ENCODE results near the gene FRS3. TPM values are rescaled to one million over a fixed set of nuclear protein-coding genes. Genes with fewer than 3 reads are reported as not detected.
A peak's percentile ranks its signal among the peaks of the same experiment; 100 is the strongest.

FRS3 gene
- total and polyA plus RNA-seq, 9 of the 15 experiments (the other 6 are each of a cell fraction or from before 2014, with no cell fraction given), result 0.03 to 3.7 (median 1.6) TPM

DNA sequence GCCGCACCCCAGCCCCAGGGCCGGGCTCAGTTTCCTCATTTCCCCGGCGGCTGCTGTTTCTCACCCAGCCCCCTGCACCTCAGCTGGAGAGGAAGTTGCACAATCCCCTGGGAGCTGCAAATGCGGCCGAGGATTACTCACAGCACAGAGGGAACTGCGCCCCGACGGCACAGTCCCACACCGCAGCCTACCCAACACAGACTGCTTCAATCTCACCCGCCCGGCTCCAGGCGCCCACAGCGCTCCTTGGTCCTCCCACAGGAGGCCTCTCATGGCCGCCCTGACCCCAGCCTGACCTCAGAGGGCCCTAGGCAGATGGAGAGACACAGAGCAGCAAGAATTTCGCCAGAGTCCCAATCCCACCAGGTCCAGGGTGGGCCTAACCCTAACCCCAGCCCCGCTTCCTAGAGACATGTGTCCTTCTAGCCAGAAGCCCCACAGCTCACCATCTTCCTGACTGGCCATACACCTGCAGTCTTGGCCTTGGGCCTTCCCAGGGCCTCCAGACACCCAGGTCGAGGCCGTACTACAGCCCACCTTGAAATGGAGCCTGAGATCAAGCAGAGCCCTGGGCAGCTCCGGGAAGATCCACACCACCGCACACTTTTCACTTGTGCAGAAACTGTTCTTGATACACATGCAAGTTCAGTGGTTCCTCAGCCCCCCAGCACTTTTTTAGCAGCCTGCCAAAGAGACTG, 56.0 kb downstream of the FRS3 start:
- Histone ChIP-seq H3K9ac (ENCODE audit: insufficient read depth in 1 of 2, low read depth in 2 of 2, low read length in 2 of 2) (peak overlapping the region in 1 of 2 experiments; percentile 46; a peak in 2 of 4 replicates), H3K4me1 (replicated peaks in 1 of 2; ENCODE audit: control insufficient read depth in 2 of 2, insufficient read depth in 2 of 2, low read length in 2 of 2) (peaks cover 16 to 26% of the 10 kb centered on the region in 2 experiments), H3K27me3 (ENCODE audit: control insufficient read depth in 2 of 2, insufficient read depth in 2 of 2, low read length in 2 of 2) (peaks cover 0 to 11% of the 10 kb centered on the region in 2 experiments; a peak in 1 of 5 replicates), H4K20me1 (replicated peaks; ENCODE audit: control insufficient read depth, insufficient read depth, low read length) (peaks cover 15% of the 10 kb centered on the region; the same call in 1 of the 2 replicates), H3K36me3 (ENCODE audit: control insufficient read depth, insufficient read depth, low read length) (no peaks in the 10 kb centered on the region), H3K9me1 (ENCODE audit: control insufficient read depth, insufficient read depth, low read length) (no peaks in the 10 kb centered on the region), H2AFZ (ENCODE audit: low read depth, low read length) (no peak overlapping the region; the same call in 1 of the 2 replicates), H3K79me2 (ENCODE audit: control insufficient read depth, insufficient read depth, low read length) (no peaks in the 10 kb centered on the region), H3K4me3 (no peak overlapping the region), H3K9me3 (replicated peaks; ENCODE audit: control insufficient read depth, insufficient read depth, low read depth, low read length) (no peaks in the 10 kb centered on the region), H3K27ac (ENCODE audit: extremely low read depth, low read depth, low read length) (no peak overlapping the region), H3K4me2 (ENCODE audit: insufficient read depth, low read length) (no peak overlapping the region)
- ATAC-seq (peak; percentile 85), FAIRE-seq (no peak), DNase-seq (ENCODE audit: extremely low read depth in 1 of 4, low spot score in 3 of 4) (peak; percentile 48 to 56 (median 50))
- ChIA-PET CTCF (ENCODE audit: low intra/inter-chr PET ratio) (no interaction called here), POLR2A (interaction anchor here (0.6 to 1.7 kb wide), 7 partner anchors 8 to 1126 kb away, joined by 3 to 7 read pairs (median 5); no protein-coding TSS in a partner anchor)
- WGBS (ENCODE audit: insufficient coverage, low coverage, missing lambda C conversion rate), result 31% methylated on average over 21 of the region's 21 CpGs
- intact Hi-C loops (cut with micrococcal nuclease), result no loop called here
- BruUV-seq (replicated peaks), result no TSS peak
- in situ Hi-C loops (cut with MboI), result no loop called here
- TF ChIP-seq TFAP4 (CRISPR knock-in tag; IDR thresholded peaks at IDR 0.05; ENCODE audit: borderline replicate concordance) (peak; percentile 93), ZHX1 (conservative IDR thresholded peaks at IDR 0.05; ENCODE audit: low read length) (no peak), IRF9 (tag; IDR thresholded peaks at IDR 0.05) (no peak), ARID4B (CRISPR knock-in tag; IDR thresholded peaks at IDR 0.05) (no peak), JUND (IDR thresholded peaks at IDR 0.05; ENCODE audit: borderline replicate concordance, low read depth, low read length) (peak; percentile 50; the same call in 1 of the 2 replicates), JUND (tag; IDR thresholded peaks at IDR 0.05; ENCODE audit: borderline replicate concordance, low read depth, low read length) (peak; percentile 30; the same call in 1 of the 3 replicates), CAMTA2 (CRISPR knock-in tag; conservative IDR thresholded peaks at IDR 0.05) (no peak), ZBTB1 (CRISPR knock-in tag; IDR thresholded peaks at IDR 0.05; ENCODE audit: borderline replicate concordance, low read depth) (peak; percentile 73)
- TF ChIP-seq, protein P1, sequence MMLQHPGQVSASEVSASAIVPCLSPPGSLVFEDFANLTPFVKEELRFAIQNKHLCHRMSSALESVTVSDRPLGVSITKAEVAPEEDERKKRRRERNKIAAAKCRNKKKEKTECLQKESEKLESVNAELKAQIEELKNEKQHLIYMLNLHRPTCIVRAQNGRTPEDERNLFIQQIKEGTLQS (IDR thresholded peaks at IDR 0.05), result peak; percentile 58
- TF ChIP-seq, protein P1 (CRISPR knock-in tag; conservative IDR thresholded peaks at IDR 0.05), result no peak

Data from K562 (cell line).